ENCODE data around the gene ASRGL1. TPM values are rescaled to one million over a fixed set of nuclear protein-coding genes. Genes with fewer than 3 reads are reported as not detected.
"Not testable (repeated sequence)": the region's sequence is repeated elsewhere in the genome, so short reads cannot be mapped to it uniquely, and the experiment has no call there.

The ASRGL1 gene
- total RNA-seq, 1 experiment from 2014 or later, result 5.1 TPM

DNA sequence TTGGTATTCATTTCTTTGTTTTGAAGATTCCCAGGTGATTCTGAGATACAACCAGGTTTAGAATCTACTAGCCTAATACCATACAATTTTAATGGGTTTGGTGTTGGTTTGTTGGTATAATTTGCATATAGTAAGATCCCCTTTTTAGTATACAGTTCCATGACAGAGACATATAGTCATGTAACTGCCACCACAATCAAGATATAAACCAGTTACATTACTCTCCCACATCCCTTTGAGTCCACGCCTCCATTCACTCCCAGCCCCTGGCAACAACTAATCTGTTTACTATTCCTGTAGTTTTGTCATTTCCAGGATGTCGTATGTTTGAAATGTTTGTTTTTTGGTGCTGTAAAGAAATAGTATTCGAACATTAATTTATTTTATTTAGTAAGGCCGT lies 4.3 kb downstream of the ASRGL1 start:
- H3K27me3 ChIP-seq, result peaks cover 5% of the 10 kb centered on the region
- no peaks in the 10 kb centered on the region for H3K36me3 ChIP-seq
- DNase-seq, result no peak
- no peak overlapping the region for H3K4me3 ChIP-seq
- H3K9me3 ChIP-seq, result no peaks in the 10 kb centered on the region

DNA sequence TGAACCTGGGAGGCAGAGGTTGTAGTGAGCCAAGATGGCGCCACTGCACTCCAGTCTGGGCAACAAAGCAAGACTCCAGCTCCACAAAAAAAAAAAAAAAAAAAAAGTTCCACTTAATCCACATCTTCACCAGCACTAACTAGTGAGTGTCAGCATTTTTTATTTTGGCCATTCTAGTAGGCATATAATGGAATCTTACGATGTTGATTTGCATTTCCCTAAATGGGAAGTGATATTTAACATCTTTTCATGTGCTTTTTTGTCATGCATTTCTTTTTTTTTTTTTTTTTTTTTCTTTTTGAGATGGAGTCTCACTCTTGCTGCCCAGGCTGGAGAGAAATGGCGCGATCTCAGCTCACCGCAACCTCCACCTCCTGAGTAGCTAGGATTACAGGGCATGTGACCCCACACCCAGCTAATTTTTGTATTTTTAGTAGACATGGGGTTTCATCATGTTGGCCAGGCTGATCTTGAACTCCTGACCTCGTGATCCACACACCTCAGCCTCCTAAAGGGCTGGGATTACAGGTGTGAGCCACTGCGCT lies 6.5 kb downstream of the ASRGL1 start:
- H3K36me3 ChIP-seq, H3K9me3 ChIP-seq, DNase-seq, H3K4me3 ChIP-seq, H3K27me3 ChIP-seq: not testable (repeated sequence)

DNA sequence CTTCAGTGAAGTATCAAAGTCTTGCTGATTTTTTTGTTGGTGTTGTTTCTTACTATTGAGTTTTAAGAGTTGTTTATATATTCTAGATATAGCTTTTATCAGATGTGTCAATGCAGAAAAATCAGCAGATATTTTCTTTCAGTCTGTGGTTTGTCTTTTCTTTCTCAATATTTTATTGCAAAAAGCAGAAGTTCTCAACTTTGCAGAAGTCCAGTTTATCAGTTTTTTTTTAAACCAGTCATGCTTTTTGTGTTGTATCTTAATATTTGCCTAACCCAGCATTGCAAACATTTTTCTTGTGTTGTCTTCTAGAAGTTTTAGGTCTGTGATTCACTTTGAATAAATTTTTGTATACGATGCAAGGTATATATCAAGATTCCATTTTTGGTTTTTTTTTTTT lies 7.0 kb downstream of the ASRGL1 start:
- H3K27me3 ChIP-seq, result no peaks in the 10 kb centered on the region
- no peaks in the 10 kb centered on the region for H3K36me3 ChIP-seq
- no peak overlapping the region for H3K4me3 ChIP-seq
- no peaks in the 10 kb centered on the region for H3K9me3 ChIP-seq
- no peak for DNase-seq

DNA sequence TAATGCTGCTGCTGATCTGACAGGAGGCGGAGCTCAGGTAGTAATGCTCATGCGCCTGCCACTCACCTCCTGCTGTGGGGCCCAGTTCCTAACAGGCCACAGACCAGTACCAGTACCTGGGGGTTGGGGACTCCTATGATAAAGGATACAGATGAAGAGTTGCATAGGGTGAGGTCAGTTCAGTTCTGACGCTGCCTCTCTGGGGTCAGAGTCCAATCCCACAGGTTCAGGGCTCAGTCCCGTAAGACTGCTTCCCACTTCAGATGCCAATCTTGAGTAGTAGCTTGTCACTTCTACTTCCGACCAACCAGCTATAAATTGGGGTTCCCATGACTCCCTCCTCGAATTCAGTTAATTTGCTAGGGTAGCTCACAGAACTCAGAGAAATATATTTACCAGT lies 8.6 kb downstream of the ASRGL1 start:
- Histone ChIP-seq H3K27me3 (no peaks in the 10 kb centered on the region), H3K36me3 (no peaks in the 10 kb centered on the region), H3K9me3 (no peaks in the 10 kb centered on the region), H3K4me3 (no peak overlapping the region)
- DNase-seq, result no peak

DNA sequence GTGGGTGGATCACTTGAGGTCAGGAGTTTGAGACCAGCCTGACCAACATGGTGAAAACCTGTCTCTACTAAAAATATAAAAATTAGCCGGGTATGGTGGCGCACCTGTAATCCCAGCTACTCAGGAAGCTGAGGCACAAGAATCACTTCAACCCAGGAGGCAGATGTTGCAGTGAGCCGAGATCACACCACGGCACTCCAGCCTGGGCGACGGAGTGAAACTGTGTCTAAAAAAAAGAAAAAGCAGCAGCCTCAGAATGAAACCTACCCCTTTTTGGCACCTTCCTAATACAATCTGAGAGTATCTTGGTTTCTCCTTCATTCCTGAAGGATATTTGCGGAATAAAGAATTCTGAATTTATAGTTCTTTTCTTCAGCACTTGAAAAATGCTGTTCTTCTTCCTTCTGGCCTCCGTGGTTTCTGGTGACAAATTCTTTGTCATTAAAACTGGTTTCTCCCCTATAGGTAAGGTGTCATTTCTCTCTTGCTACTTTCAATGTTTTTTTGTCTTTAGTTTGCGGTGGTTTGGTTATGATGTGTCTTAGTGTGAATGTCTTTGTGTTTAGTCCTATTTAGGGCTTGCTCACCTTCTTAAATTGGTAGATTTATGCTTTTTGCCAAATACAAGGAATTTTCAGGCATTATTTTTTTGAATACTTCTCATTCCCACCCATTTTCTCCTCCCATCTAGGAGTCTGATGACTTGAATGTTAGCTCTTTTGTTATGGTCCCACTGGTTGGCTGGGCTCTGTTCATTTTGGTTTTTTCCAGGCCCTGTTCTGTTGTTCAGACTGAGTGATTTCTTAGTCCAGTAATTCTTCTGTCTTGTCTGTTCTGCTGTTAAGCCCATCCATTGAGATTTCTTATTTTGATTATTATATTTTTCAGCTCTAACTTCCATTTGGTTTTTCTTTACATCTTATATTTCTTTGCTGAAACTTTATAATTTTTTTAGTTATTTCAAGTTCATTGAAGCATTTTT lies 15.4 kb downstream of the ASRGL1 start:
- no peaks in the 10 kb centered on the region for H3K36me3 ChIP-seq
- H3K9me3 ChIP-seq, result no peaks in the 10 kb centered on the region
- no peak overlapping the region for H3K4me3 ChIP-seq
- no peak for DNase-seq
- no peaks in the 10 kb centered on the region for H3K27me3 ChIP-seq

DNA sequence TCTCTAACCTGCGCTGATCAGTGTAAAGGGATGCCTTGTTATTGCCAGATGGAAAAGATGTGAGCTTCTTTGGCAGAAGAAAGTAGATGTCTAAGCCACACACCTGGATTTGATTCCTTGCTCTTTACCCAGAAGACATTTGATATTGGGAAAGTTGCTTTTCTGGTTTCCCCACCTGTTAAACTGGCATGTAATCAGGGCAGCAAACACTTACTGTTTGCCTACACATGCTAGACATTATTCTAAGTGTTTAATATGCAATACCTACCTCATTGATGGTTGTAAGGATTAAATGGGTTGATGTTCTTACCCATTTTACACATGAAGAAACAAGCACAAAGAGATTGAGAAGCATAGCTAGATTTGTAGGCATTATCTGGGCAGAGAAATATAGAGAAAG lies 16.6 kb downstream of the ASRGL1 start:
- H3K9me3 ChIP-seq, result no peaks in the 10 kb centered on the region
- DNase-seq, result no peak
- H3K36me3 ChIP-seq, result no peaks in the 10 kb centered on the region
- H3K4me3 ChIP-seq, result no peak overlapping the region
- no peaks in the 10 kb centered on the region for H3K27me3 ChIP-seq

DNA sequence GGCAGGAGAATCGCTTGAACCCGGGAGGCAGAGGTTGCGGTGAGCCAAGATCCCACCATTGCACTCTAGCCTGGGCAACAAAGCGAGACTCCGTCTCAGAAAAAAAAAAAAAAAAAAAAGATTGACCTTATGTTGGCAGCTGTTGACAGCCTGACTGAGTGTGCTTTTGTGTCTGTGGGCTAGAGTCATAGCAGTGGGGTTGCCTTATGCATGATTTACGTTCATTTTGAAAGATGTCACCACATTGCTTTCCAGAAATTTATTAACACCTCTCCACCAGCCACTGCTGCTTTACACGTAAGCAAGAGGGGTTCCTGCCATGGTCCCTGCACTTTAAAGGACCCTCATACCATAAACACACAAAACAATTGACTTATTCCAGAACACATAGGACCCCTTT lies 21.0 kb downstream of the ASRGL1 start:
- no peaks in the 10 kb centered on the region for H3K9me3 ChIP-seq
- no peaks in the 10 kb centered on the region for H3K36me3 ChIP-seq
- no peaks in the 10 kb centered on the region for H3K27me3 ChIP-seq
- H3K4me3 ChIP-seq, result no peak overlapping the region
- DNase-seq, result no peak

DNA sequence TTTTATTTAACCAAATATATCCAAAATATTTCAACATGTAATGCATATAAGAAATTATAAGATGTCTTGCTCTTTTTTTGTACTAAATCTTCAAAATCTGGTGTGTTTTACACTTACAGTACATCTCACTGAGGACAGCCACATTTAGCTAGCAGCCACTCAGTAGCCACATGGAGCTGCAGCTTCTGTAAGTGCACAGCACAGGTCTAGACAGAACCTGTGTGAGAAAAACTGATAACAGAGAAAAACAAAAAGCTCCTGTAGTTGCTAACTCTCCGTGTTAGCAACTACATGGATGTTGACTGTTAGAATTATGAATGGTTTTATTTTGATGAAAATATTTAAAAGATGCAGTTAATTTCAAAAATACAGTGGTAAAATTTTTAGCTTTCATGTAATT lies 22.2 kb downstream of the ASRGL1 start:
- H3K4me3 ChIP-seq, result no peak overlapping the region
- DNase-seq, result no peak
- H3K27me3 ChIP-seq, result no peaks in the 10 kb centered on the region
- no peaks in the 10 kb centered on the region for H3K9me3 ChIP-seq
- no peaks in the 10 kb centered on the region for H3K36me3 ChIP-seq

DNA sequence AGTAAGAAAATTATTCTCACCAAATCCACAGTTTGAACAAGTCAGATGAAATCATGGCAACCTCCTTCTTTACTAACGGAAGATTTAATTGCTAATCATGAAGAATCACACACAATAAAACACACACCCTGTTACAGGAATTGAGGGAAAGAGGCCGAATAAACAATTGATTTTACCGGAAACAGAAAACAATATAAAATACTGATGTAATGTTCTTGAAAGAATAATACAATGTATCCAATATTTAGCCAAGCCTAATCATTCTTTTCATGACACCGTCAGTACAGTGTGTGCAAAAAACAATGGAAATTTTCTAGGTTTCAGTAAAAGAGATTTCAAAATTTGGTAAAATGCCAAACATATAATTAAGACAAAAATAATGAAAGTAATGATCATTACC lies 23.4 kb downstream of the ASRGL1 start:
- no peak for DNase-seq
- no peaks in the 10 kb centered on the region for H3K36me3 ChIP-seq
- H3K4me3 ChIP-seq, result no peak overlapping the region
- H3K27me3 ChIP-seq, result no peaks in the 10 kb centered on the region
- no peaks in the 10 kb centered on the region for H3K9me3 ChIP-seq

DNA sequence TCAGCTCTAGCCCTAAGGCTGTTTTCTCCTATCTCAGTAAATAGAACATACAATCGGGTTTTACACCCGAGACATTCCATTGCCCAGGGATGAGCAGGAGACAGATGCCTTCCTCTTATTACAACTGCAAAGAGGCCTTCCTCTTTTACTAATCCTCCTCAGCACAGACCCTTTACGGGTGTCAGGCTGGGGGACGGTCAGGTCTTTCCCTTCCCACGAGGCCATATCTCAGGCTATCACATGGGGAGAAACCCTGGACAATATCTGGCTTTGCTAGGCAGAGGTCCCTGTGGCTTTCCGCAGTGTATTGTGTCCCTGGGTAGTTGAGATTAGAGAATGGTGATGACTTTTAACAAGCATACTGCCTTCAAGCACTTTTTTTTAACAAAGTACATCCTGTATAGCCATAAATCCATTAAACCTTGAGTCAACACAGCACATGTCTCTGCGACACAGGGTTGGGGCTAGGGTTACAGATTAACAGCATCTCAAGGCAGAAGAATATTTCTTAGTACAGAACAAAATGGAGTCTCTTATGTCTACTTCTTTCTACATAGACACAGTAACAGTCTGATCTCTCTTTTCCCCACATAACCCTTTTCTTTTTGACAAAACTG lies 31.7 kb downstream of the ASRGL1 start:
- DNase-seq, H3K9me3 ChIP-seq, H3K4me3 ChIP-seq, H3K27me3 ChIP-seq, H3K36me3 ChIP-seq: not testable (repeated sequence)

DNA sequence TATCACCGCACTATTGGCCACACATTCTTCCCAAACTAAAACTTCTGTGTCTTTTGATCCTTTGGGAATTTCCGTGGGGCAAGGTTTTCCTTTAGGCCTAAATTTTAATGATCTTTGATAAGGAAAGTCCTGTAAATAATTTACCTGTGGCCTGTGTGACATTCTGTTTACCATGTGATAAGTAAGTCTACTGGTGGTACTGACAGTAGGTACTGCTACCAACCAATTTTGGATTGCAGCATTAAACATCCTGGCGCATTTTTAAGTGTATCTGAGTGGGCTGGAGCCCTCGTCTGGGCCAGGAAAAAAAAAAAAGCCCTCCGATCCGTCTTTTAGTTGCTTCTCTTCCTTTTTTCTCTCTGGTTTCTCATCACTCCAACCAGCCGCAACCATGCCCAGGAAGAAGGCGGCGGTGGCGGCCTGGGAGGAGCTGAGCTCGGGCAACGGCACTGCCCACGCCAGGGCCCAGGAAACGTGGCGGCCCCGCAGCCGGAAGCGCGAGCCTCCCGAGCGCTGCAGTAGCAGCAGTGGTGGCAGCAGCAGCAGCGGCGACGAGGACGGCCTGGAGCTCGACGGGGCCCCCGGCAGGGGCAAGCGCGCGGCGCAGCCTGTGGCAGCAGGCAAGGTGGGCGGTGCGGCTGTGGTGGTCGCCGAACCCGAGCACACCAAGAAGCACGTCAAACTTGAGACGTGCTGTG lies 33.6 kb downstream of the ASRGL1 start:
- Histone ChIP-seq H3K36me3 (no peaks in the 10 kb centered on the region), H3K4me3 (no peak overlapping the region), H3K27me3 (no peaks in the 10 kb centered on the region), H3K9me3 (no peaks in the 10 kb centered on the region)
- no peak for DNase-seq

DNA sequence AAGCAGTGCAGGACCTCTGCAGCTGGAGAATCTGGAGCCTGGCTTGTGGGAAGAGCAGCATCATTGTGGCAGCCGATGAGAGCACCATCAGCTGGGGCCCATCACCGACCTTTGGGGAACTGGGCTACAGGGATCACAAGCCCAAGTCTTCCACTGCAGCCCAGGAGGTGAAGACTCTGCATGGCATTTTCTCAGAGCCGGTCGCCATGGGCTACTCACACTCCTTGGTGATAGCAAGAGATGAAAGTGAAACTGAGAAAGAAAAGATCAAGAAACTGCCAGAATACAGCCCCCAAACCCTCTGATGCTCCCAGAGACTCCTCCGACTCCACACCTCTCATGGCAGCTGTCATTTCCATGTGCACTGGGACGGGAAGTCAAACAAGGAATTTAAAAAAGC lies 35.6 kb downstream of the ASRGL1 start:
- Histone ChIP-seq H3K9me3 (no peaks in the 10 kb centered on the region), H3K36me3 (no peaks in the 10 kb centered on the region), H3K4me3 (no peak overlapping the region), H3K27me3 (no peaks in the 10 kb centered on the region)
- no peak for DNase-seq

DNA sequence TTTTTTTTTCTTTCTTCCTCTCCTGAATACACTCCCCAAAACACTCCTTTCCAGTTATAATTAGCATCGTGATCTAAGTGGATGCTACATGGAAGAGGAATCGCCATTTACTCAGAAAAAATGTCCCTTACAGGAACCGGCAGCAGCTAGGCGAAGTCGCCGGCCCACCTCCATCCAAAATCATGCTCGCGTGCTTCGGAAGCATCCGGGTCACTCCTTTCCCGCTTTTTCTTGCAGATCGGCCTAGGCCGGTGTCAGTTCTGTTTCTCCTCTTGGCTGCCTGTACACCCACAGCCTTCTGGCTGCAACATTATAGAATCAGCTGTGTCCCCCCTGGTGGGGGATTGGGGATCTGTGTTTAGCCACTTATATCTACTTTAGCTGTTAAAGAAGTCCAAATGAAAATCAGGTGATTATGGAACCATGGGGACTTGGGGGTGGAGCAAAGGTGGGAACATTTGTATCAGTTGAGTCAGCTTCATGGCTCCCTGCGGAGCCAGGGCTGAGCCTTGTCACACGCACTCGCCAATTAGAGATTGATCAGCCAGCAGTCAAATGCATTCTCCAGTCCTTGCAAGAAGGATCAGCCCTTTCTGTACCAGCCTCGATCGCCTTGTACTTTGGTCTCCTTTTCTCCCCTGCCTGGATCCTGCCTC lies 36.3 kb downstream of the ASRGL1 start:
- no peaks in the 10 kb centered on the region for H3K27me3 ChIP-seq
- H3K36me3 ChIP-seq, result no peaks in the 10 kb centered on the region
- no peak overlapping the region for H3K4me3 ChIP-seq
- no peaks in the 10 kb centered on the region for H3K9me3 ChIP-seq
- no peak for DNase-seq

DNA sequence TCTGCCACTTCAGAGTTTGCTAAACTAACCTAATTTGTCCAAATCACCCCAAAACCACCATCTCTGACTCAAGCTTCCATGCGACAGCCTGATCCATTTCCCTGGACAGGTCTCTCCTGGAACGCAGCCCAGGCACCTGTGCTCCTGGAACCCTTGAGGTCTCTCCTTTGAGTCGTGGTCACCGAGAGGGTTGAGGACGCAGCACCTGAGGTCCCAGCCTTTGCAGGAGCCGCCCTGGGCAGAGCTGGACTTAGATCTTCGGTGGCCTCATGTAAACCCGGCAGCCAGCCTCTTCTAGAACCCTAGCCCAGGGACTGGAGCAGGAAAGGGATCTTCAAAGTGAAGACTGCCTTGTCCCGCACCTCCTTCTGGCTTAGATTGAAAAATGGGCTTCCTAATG lies 37.6 kb downstream of the ASRGL1 start:
- DNase-seq, result no peak
- Histone ChIP-seq H3K27me3 (no peaks in the 10 kb centered on the region), H3K9me3 (no peaks in the 10 kb centered on the region), H3K4me3 (no peak overlapping the region), H3K36me3 (no peaks in the 10 kb centered on the region)

DNA sequence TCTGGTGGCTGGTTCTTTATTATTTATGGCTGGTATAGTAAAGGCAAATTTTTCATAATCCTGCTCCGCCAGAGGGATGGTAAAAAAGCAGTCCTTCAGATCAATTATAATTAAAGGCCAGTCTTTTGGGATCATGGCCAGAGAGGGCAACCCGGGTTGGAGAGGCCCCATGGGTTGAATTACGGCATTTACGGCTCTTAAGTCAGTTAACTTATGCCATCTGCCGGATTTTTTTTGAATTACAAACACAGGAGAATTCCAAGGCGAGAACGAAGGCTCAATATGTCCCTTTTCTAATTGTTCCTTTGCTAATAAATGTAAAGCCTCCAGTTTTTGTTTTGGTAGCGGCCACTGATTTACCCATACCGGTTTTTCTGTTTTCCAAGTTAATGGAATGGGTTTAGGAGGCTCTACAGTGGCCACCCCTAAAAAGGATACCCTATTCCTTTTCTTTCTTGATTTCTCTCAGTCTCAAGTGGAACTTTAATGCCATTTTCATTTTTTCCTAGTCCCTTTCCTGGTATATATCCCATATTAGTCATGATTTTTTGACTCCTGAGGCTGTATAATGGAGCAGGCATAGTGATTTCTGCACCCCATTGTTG lies 41.3 kb downstream of the ASRGL1 start:
- not testable (repeated sequence) for H3K36me3 ChIP-seq, DNase-seq, H3K27me3 ChIP-seq, H3K9me3 ChIP-seq, H3K4me3 ChIP-seq

DNA sequence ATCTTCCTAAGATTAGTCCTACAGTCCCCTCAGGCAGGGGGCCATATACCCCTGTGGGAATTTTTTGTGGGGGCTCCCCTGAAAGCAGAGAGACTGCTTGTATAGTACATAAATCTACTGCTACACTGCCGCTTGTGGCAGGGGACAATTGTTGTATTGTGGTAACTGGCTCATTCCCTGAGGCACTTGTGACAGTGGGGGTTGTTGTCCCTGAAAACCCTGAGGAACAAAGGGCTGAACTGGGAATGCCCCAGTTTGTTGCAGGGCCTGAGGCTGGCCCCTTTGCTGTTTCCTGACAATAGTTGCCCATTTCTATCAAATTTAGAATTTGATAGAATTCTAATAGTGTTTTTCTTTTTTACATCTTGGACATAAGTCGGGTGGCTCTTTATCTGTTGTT lies 42.3 kb downstream of the ASRGL1 start:
- not testable (repeated sequence) for H3K4me3 ChIP-seq, H3K27me3 ChIP-seq, H3K36me3 ChIP-seq, H3K9me3 ChIP-seq, DNase-seq
